ENCODE data around the gene TYMP.

Gene TYMP

GRCh38 chr22:50562523-50563412 lies 33.0 kb upstream of the TYMP start, which contains the start of gene SYCE3 (continued):
- TF ChIP-seq MYNN (tag by site-specific recombination; IDR thresholded peaks at IDR 0.05; ENCODE audit: borderline replicate concordance) (no peak), ZBTB7A (tag by site-specific recombination; IDR thresholded peaks at IDR 0.05; ENCODE audit: low read depth) (no peak), ZSCAN16 (tag by site-specific recombination; IDR thresholded peaks at IDR 0.05) (no peak), ZBTB11 (tag by site-specific recombination; conservative IDR thresholded peaks at IDR 0.05; ENCODE audit: low read depth) (no peak), ZNF621 (tag by site-specific recombination; IDR thresholded peaks at IDR 0.05) (no peak), ATF2 (tag by site-specific recombination; IDR thresholded peaks at IDR 0.05; ENCODE audit: low read depth) (no peak), ZNF513 (tag by site-specific recombination; IDR thresholded peaks at IDR 0.05) (no peak), ZNF449 (tag by site-specific recombination; IDR thresholded peaks at IDR 0.05) (peak; percentile 75), ZFP3 (tag by site-specific recombination; IDR thresholded peaks at IDR 0.05; ENCODE audit: low read depth) (no peak), ZNF48 (tag by site-specific recombination; IDR thresholded peaks at IDR 0.05) (no peak), ZNF214 (tag by site-specific recombination; IDR thresholded peaks at IDR 0.05; ENCODE audit: borderline replicate concordance) (no peak), ZNF391 (tag by site-specific recombination; IDR thresholded peaks at IDR 0.05; ENCODE audit: borderline replicate concordance, low read depth) (no peak)
- TF ChIP-seq, protein P1, sequence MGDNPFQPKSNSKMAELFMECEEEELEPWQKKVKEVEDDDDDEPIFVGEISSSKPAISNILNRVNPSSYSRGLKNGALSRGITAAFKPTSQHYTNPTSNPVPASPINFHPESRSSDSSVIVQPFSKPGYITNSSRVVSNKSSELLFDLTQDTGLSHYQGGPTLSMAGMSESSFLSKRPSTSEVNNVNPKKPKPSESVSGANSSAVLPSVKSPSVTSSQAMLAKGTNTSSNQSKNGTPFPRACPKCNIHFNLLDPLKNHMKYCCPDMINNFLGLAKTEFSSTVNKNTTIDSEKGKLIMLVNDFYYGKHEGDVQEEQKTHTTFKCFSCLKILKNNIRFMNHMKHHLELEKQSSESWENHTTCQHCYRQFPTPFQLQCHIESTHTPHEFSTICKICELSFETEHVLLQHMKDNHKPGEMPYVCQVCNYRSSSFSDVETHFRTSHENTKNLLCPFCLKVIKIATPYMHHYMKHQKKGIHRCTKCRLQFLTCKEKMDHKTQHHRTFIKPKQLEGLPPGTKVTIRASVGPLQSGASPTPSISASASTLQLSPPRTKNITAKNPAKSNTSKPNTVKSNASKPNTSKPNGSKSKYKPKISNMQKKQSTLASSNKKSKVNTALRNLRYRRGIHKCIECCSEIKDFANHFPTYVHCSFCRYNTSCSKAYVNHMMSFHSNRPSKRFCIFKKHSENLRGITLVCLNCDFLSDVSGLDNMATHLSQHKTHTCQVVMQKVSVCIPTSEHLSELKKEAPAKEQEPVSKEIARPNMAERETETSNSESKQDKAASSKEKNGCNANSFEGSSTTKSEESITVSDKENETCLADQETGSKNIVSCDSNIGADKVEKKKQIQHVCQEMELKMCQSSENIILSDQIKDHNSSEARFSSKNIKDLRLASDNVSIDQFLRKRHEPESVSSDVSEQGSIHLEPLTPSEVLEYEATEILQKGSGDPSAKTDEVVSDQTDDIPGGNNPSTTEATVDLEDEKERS (tag by site-specific recombination; IDR thresholded peaks at IDR 0.05): no peak
- TF ChIP-seq, protein P2, sequence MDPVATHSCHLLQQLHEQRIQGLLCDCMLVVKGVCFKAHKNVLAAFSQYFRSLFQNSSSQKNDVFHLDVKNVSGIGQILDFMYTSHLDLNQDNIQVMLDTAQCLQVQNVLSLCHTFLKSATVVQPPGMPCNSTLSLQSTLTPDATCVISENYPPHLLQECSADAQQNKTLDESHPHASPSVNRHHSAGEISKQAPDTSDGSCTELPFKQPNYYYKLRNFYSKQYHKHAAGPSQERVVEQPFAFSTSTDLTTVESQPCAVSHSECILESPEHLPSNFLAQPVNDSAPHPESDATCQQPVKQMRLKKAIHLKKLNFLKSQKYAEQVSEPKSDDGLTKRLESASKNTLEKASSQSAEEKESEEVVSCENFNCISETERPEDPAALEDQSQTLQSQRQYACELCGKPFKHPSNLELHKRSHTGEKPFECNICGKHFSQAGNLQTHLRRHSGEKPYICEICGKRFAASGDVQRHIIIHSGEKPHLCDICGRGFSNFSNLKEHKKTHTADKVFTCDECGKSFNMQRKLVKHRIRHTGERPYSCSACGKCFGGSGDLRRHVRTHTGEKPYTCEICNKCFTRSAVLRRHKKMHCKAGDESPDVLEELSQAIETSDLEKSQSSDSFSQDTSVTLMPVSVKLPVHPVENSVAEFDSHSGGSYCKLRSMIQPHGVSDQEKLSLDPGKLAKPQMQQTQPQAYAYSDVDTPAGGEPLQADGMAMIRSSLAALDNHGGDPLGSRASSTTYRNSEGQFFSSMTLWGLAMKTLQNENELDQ (tag by site-specific recombination; IDR thresholded peaks at IDR 0.05; ENCODE audit: low read depth): no peak
- TF ChIP-seq, protein P3, sequence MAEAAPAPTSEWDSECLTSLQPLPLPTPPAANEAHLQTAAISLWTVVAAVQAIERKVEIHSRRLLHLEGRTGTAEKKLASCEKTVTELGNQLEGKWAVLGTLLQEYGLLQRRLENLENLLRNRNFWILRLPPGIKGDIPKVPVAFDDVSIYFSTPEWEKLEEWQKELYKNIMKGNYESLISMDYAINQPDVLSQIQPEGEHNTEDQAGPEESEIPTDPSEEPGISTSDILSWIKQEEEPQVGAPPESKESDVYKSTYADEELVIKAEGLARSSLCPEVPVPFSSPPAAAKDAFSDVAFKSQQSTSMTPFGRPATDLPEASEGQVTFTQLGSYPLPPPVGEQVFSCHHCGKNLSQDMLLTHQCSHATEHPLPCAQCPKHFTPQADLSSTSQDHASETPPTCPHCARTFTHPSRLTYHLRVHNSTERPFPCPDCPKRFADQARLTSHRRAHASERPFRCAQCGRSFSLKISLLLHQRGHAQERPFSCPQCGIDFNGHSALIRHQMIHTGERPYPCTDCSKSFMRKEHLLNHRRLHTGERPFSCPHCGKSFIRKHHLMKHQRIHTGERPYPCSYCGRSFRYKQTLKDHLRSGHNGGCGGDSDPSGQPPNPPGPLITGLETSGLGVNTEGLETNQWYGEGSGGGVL (tag by site-specific recombination; IDR thresholded peaks at IDR 0.05): no peak
- TF ChIP-seq, protein P4, sequence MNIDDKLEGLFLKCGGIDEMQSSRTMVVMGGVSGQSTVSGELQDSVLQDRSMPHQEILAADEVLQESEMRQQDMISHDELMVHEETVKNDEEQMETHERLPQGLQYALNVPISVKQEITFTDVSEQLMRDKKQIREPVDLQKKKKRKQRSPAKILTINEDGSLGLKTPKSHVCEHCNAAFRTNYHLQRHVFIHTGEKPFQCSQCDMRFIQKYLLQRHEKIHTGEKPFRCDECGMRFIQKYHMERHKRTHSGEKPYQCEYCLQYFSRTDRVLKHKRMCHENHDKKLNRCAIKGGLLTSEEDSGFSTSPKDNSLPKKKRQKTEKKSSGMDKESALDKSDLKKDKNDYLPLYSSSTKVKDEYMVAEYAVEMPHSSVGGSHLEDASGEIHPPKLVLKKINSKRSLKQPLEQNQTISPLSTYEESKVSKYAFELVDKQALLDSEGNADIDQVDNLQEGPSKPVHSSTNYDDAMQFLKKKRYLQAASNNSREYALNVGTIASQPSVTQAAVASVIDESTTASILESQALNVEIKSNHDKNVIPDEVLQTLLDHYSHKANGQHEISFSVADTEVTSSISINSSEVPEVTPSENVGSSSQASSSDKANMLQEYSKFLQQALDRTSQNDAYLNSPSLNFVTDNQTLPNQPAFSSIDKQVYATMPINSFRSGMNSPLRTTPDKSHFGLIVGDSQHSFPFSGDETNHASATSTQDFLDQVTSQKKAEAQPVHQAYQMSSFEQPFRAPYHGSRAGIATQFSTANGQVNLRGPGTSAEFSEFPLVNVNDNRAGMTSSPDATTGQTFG (tag by site-specific recombination; IDR thresholded peaks at IDR 0.05; ENCODE audit: borderline replicate concordance): no peak
